GM18498 (cell line): ENCODE results near the gene PRKCZ.

Experiments
- ATAC-seq: cut with Tn5 transposase; IDR thresholded peaks from one replicate; pipeline ENCODE4 v1.9.1; 2021; ENCODE audit warnings: mild to moderate bottlenecking, moderate library complexity; ENCODE audit not compliant: unreplicated experiment

The PRKCZ gene

DNA sequence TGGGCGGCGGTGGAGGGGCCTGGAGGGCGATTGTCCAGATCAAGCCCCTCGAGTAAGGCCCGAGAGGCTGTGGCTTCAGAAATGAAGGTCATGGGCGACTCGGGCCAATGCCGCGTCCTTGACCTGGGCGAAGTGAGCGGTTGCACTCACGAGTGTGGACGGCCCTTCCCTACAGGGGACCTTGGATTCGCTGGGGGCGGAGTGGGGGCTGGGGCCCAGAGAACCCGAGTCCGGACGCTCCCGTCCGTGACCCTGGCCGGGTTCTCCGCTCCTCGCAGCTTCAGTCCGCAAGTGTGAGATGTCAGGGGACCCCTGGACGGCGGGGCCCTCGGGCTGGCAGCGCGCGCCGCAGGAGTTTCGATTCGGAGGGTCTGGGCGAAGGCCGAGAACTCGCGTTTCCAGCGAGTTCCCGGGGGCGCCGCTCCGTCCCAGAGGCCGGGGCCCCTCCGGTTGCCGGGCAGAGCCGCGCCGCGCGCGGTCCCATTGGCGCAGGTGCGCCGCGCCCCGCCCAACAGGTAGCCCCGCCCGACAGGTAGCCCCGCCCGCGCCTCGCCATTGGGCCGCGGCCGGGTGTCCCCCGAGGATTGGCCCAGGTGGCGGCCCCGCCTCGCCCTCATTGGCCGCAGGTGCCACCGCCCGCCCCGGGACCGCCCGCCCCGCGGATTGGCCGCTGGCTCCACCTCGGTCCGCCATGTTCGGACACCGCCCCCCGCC is at the start of gene PRKCZ:
Gene PRKCZ (plus strand): TSS at position 694 of the 714 bp plus-strand sequence. CDS start 220 bp downstream, outside the sequence.
- peak; percentile 68 for ATAC-seq

DNA sequence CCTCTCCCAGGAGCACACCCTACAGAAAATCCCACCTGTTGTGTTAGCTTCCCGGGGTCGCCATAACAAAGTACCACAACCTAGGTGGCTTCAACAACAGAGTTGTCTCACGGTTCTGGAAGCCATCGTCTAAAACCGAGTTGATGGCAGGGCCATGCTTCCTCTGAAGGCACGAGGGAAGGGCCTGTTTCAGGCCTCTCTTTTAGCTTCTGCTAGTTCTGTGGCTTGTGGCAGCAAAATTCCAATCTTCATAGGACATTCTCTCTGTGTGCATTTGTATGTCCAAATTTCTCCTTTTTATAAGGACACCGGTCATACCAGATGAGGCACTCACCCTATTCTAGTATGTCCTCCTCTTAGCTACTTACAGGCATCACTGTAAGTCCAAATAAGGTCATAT is 49.8 kb upstream of the PRKCZ start:
- ATAC-seq: no peak

DNA sequence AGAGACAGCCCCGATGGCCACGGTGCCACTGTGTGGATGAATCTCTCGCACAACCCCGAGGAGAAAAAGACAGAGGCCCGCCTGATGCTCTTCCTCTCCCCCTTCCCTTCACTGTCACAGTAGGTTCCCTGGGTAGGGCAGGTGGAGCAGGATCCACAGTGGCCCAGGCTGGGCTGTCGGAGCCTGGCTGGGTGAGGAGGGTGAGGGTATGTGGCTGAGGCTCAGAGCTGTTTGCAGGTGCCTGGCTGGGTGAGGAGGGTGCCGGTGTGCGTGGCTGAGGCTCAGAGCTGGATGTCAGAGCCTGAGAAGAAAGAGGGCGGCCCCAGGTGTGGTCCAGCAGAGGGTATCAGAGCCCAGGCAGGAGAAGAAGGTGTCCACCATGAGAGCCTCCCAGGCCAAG is 49.4 kb upstream of the PRKCZ start:
- no peak for ATAC-seq

DNA sequence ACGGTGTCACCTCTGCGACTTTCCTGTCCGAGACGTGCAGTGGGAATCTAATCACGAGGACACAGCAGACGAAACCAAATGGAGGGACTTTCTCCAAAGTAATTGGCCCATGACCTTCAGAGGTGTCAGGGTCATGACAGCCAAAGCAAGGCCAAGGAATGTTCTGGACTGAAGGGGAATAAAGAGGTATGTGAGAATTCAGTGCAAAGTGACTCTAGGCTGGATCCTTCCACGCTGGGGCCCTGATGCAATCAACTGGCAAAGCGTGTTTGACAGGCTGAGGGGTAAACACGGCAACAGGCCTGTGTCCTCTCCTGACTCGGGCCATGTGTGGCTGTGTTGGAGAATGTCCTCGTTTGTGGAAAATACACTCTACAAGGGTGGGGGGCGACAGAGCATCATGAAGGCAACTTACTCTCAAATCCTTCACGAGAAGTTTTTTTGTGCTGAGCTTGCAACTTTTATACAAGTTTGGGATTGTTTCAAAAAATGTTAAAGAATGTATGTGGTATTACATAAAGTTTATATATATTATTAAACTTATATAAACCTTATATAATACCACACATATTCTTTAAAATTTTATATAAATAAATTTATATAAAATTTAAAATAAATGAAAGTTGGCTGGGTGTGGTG is 48.3 kb upstream of the PRKCZ start:
- ATAC-seq: no peak

DNA sequence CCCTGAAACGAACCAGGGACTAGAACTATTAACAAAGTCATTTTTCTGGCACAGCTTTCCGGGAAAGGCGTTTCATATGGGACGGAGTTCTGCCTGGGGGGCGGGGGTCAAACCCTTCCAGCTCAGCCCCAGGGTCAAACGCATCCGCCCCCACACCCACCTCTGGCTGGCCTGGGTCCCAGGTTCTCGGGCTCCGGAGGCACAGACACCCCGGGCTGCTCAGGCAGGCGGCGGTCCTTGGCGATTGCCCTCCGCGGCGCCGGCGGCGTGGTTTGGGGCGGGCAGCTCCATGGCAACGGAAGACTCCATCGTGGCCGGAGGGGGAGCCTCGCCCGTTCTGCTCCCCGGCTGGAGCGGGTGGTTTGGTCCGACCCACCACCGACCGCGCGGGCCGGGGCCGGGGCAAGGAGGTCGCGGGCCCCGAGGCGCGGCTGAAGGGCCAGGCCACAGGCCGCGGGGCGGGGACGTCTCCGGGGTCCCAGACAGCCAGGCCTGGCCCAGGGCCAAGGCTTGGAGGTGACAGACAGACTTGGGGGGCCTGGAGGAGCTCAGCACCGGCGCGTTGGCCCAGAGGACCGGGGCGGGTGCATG is 46.6 kb upstream of the PRKCZ start, which contains the start of gene CFAP74:
Gene CFAP74 (minus strand): TSS at position 246 of the 591 bp plus-strand sequence. CDS start 12,830 bp downstream, outside the sequence.
- ATAC-seq: no peak

DNA sequence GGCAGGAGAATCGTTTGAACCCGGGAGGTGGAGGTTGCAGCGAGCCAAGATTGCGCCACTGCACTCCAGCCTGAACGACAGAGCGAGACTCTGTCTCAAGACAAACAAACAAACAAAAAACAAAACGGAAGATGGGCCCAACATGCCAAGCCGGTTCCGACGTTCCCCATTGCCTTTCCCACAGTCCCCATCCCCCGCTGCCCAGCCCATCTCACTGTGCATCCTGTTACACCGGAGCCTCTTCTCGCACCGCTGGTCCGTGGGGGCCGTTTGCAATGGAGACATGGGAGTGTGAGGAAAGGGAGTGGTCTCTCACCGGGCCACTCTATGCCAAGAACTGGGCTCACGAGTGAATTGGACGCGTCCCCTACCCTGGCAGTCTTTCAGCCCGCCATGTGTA is 45.4 kb upstream of the PRKCZ start:
- no peak for ATAC-seq

DNA sequence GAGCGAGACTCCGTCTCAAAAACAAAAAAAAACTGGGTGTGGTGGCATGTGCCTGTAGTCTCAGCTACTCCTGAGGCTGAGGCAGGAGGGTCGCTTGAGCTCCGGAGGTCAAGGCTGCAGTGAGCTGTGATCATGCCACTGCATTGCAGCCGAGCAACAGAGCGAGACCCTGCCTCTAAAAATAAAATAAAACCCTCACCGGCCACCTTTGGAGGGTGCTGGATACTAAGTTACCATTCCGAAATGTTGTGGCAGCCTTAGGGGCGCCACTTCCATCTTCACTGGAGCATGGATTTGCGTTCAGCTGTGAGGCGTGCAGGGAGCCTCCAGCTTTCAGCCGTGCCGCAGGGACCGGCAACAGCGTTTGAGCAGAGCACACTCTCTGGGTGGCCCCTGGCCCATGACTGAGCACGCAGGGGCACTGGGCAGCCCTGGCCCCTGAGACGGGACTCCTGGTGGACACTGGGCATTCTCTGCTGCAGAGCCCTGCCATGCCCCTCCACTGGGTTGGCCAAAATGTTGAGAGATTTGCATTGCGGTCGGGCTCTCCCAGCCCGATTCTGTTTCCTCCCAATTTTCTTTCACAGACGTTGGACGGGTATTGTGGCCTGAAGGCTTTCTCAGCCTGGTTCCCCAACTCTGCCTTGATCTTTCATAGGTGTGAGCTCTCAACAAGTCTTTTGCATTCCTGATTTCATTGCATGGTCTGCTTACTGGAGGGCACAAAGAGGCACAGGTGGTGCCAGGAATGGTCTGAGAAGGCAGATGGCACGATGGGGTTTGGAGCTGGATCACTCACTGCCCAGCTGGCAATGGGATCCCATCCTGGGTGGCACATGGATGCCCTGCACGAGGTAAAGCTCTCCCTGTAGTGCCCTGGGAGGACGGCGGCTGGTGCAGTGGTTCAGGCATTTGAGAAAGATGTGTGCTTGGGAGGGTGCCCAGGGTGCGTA is 40.8 kb upstream of the PRKCZ start:
- no peak for ATAC-seq

DNA sequence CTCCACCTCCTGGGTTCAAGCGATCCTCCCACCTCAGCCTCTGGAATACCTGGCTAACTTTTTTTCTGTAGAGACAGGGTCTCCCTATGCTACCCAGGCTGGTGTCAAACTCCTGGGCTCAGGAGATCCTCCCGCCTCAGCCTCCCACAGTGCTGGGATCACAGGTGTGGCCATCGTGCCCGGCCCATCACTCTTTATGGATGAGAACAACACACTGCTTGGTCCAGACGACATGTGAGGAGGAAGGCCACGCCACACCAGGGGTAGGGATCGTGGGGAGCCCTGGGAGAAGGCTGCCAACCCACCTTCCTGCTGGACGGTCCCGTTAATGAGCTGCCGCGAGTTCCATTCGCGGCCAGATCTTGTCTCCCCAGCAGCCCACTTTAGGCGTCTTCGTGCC is 36.0 kb upstream of the PRKCZ start:
- no peak for ATAC-seq

DNA sequence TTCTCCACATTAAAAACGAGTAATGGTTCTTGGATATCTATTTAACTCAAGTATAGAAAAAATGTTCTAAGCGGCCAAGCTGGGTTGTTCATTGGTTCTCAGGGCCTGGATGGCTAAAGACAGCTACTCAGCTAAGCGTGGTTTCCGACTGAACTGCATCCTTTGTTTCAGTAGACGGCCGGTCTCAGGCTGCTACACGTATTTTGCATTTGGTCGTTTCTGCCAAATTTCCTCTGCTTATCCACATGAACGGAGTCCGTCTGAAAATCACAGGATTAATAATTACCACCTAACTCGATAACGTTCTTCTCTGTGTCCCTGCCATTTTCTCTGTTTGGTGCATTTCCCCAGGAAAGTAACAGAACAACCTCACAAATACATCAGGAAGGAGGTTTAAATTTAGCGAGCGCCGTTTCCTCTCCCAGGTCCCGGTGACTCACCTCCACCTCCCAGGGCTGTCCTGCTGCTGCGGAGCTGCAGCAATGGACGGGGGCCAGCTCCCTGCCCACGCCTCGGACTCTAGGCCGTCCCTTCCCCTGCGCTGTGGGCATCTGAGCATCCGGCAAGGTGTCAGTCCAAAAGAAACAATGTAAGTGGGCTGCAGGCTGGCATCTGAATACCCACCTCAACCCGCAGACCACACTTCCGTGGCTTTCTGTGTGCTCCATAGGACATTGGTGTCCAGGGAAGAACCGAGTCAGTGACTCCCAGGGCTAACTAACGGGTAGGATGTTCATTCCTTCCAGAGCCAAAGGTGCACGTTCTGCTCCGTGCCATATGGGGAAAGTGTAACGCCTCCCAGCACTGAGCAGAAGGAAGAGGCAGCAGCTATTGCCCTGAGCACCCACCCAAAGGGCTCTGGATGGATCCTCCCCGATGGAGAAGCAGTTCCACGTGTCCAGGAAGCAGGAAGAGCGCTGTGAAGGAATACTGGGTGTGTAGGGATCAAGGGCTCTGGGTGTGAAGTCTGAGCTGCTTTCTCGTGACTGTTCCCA is 35.2 kb upstream of the PRKCZ start:
- ATAC-seq: no peak

DNA sequence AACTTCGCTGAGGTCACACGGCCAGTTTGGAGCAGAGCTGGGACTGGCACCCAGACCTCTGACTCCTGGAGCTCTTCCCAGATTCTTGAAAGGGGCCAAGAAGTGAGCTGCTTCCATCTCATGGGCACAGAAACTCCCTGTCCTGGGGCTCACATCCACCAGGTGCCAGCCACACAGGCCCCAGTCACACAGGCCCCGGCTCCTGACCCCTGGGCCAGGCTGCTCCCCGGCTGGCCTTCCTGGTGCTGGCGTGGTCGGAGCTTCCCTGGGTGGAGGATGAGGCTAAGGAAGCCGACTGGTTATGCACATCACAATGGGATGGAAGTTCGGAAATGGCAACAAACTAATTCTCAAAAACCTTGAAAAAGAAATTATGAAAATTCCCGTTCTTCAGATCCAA is 34.1 kb upstream of the PRKCZ start:
- ATAC-seq: no peak

DNA sequence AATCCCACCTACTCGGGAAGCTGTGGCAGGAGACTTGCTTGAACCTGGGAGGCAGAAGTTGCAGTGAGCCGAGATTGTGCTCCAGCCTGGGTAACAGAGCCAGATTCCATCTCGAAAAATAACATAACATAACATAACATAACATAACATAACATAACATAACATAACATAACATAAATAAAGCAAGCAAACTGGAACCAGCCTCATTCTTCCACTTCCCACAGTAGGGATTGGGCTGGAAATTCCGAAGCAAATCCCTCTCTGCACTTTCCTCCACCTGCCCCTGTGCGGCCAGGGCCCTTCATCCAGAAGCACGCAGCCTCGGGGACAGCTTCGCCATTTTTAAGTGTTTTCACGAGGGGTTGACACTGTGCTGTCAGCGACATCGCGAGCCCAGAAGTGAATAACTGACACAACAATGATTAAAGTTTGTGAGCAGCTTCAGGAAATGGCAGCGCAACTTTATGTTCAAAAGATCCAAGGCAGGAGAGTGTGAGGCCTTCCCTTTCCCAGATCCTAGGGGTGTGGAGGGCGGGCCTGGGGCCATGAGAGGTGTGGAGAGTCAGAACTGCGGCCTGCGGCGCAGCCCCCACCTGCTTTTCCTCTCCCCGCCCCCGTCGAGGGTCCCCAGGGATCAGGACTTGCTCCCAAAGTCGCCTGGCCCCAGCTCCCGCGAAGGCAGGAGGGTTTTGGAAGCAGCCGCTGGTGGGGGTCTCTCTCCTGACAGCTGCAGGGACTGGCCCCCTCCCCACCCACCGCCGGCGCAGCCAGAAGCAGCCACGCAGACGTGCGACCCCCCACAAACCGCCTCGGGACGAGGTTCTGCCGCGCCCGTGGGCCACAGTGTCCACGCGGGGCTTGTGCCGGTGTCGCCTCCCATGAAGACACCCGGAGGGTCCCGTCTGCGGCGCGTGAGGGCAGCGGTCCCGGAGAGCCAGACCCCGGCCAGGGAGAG is 31.7 kb upstream of the PRKCZ start:
- ATAC-seq: no peak

DNA sequence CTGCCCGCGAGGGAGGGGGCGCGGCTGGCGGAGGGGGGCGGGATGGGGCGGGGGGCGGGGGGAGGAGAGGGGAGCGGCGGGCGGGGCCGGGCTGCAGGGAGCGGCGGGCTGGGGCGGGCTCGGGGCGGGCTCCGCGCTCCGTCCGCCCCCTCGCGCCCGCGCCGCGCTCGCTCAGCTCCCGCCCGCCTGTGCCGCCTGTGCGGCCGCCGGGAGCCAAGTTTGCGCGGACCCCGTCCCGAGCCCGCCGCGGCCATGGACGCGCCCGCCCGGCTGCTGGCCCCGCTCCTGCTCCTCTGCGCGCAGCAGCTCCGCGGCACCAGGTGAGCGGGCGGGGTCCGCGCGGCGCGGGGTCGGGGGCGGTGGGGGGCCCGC is 31.1 kb upstream of the PRKCZ start, which contains the start of gene GABRD:
Gene GABRD (plus strand): TSS at position 174 of the 372 bp plus-strand sequence. CDS start 79 bp downstream, at position 253.
- ATAC-seq: no peak

DNA sequence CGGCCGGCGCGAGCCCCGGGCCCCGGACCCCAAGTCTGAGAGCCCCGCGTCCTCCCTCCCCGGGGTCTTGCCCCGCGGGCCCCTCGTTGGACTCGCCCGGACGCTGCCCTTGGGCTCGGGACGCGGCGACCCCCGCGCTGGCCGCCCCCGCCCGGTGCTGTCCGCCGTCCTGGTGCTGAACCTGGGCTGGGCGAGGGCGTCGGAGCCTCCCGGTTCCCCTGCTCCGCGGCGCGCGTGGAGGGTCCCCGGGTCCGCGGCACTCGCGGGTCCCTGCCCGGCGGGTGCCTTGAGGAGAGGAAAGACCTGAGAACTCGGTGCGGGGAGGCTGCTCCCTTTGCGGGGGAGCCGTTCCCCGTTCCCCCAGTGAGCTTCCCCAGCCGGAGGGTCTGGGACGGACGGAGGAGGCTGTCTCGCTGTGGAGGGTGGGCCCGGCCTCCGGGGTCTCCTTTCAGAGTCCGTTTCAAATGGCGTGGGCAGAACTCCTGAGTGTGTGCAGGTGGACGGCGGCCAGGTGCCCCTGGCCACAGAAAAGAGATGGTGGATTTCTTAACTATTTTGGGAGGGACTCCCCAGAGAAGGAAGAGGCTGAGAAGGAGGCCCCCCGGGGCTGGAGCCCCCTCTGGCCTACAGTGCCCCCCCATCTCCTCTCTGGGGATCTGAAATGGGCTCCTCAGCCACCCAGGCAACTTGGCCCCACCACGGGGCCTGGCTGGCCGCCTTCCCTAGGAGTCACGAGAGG is 30.5 kb upstream of the PRKCZ start:
- no peak for ATAC-seq

DNA sequence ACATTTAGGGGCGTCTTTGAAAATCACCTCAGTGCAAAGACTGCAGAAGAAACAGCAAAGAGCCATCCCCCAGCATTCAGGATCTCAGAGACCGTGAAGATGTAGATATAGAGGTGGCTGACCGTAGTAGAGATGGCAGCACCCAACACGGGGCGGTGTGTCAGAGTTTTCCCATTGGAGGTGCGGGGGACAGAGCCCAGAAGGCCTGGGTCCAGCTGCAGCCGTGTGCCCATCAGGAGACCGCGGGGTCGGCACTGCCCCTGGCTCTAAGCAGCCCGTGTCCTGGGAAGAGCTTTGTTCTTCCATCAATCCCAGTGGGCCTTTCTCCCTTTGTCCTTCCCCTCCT is 29.9 kb upstream of the PRKCZ start:
- ATAC-seq: no peak

DNA sequence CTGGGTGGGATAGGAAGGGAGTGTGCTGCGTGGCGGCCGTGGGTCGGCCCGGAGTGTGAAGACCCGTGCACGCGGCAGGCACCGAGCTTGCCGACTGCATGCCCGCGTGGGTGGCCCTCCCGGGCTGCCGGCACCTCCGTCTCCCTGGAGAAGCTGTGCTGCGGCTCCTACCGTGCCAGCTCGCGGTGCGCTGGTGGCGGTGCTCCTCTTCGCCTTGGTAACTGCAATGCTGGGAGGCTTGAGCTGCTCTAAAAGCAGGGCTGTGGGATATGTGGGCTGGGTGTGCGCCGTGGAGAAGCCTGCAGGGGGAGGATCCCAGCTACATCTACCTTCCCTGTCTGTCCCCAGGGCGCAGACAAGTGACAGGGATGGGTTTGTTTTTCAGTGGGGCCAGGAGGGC is 28.7 kb upstream of the PRKCZ start:
- no peak for ATAC-seq

DNA sequence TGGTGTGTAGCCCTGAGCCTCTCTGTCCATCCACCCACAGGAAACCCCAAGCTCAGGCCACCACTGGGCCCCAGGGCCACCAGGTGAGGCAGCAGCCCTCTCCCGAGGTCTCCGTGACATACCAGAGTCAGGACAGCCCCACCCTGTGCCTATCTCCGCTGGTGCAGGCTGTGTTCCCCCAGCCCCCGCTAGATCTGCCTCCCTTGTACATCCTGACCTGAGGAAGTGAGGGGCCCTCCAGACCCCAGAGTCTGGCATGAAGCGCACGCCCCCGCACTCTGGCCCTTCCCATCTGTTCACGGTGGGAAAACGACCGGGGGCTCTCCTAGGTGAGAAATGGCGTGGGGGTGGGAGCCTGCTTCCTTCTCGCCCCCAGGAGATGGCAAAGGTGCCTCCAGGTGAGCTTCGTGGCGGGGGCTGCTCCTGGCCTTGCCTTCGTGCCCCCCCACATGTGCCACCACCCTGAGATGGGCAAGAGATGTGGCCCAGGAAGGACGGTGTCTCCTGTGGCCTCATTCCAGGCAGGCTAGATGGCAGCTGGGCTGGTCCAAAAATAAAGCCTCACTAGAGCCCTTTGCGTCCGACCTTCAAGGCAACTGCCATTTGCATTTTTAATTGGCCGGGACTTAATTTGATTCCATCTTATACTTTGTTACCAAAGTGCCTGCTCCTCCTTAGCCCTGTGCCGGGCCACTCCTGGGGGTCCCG is 28.0 kb upstream of the PRKCZ start:
- no peak for ATAC-seq

DNA sequence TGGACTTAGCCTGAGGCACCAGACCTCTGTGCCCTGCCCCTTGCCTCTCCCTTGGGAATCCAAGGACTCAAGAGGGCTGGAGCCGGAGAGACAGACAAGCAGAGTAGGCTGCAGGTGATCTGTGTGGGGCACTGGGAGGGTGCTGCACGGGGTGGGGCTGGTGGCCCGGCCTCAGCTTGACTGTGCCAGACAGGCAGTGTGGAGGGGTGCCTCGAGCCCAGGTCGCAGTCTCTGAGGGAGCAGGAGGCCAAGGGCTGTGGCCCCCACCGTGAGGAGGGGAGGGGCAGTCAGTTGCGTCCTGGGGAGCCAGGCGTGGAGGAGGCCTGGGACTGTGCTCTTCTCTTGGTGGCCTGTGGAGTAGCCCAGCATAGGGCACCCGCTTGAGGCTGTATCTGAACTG is 27.0 kb upstream of the PRKCZ start:
- ATAC-seq: no peak
